CD4-positive, alpha-beta T cell treated with Interleukin-4 for 4 hours (primary cell): ENCODE measurements around the gene MAPK4.
"Not testable (repeated sequence)": the region's sequence is repeated elsewhere in the genome, so short reads cannot be mapped to it uniquely, and the experiment has no call there.

ENCODE experiments used
- DNase-seq: peaks from one replicate; pipeline ENCODE4 v3.0.0-alpha.2; 2020

MAPK4 gene

GRCh38 chr18:50775726-50776125, 215.8 kb downstream of the MAPK4 start:
- no peak for DNase-seq

- DNase-seq: no peak
Measured at GRCh38 chr18:50776383-50776782, 216.5 kb downstream of the MAPK4 start.

GRCh38 chr18:50779021-50779420, 219.1 kb downstream of the MAPK4 start:
- not testable (repeated sequence) for DNase-seq
